ENCODE measurements around the gene TRIM52. TPM values are rescaled to one million over a fixed set of nuclear protein-coding genes. Genes with fewer than 3 reads are reported as not detected.
A peak's percentile ranks its signal among the peaks of the same experiment; 100 is the strongest.

The TRIM52 gene
- total RNA-seq, 1 donor from 2014 or later: 15.7 TPM

- peaks cover 32% of the 10 kb centered on the region for H3K27me3 Mint-ChIP-seq (ENCODE audit: unreplicated experiment)
- H3K27ac Mint-ChIP-seq (ENCODE audit: unreplicated experiment): peak overlapping the region; percentile 36
Measured at GRCh38 chr5:181207960-181208253, 53.0 kb downstream of the TRIM52 start.

DNA sequence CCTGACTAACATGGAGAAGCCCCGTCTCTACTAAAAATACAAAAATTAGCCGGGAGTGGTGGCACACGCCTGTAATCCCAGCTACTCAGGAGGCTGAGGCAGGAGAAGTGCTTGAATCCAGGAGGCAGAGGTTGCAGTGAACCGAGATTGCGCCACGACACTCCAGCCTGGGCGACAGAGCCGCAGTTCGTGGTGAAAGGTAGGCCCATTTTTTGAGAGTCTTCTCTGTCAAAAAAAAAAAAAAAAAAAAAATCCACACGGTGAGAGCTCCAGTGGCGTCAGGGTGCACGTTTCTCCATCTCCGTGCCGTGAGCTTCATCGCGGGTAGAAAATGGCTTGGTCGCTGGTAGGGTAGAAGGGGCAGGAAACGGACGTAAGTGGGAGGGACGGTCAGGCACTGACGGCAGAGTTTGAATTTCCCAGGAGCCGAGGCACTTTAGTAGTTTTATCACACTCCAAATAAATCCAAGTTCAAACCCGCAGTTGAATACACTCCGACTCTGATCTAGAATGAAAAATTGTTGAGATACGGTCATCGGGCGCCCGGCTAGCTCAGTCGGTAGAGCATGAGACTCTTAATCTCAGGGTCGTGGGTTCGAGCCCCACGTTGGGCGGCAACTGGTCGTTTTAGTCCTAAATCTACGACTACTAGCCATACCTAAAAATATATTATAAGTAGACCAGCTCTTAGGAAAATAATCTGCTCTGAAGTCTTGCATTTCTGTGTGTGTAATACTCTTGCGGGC lies 53.6 kb downstream of the TRIM52 start:
- Mint-ChIP-seq H3K36me3 (ENCODE audit: unreplicated experiment) (peaks cover 15% of the 10 kb centered on the region), H3K27ac (ENCODE audit: unreplicated experiment) (peak overlapping the region; percentile 87), H3K4me3 (ENCODE audit: unreplicated experiment) (peak overlapping the region; percentile 96), H3K4me1 (ENCODE audit: low read depth, unreplicated experiment) (peaks cover 11% of the 10 kb centered on the region), H3K27me3 (ENCODE audit: unreplicated experiment) (peaks cover 32% of the 10 kb centered on the region), H3K9me3 (ENCODE audit: unreplicated experiment) (peaks cover 29% of the 10 kb centered on the region)
- peak; percentile 74 for DNase-seq
- TF ChIP-seq, protein P1, sequence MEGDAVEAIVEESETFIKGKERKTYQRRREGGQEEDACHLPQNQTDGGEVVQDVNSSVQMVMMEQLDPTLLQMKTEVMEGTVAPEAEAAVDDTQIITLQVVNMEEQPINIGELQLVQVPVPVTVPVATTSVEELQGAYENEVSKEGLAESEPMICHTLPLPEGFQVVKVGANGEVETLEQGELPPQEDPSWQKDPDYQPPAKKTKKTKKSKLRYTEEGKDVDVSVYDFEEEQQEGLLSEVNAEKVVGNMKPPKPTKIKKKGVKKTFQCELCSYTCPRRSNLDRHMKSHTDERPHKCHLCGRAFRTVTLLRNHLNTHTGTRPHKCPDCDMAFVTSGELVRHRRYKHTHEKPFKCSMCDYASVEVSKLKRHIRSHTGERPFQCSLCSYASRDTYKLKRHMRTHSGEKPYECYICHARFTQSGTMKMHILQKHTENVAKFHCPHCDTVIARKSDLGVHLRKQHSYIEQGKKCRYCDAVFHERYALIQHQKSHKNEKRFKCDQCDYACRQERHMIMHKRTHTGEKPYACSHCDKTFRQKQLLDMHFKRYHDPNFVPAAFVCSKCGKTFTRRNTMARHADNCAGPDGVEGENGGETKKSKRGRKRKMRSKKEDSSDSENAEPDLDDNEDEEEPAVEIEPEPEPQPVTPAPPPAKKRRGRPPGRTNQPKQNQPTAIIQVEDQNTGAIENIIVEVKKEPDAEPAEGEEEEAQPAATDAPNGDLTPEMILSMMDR (IDR thresholded peaks at IDR 0.05; ENCODE audit: partially characterized antibody, unreplicated experiment): no peak

More at GRCh38 chr5:181207960-181208253, 53.0 kb downstream of the TRIM52 start:
- Mint-ChIP-seq H3K4me1 (ENCODE audit: low read depth, unreplicated experiment) (peaks cover 11% of the 10 kb centered on the region), H3K9me3 (ENCODE audit: unreplicated experiment) (peaks cover 29% of the 10 kb centered on the region), H3K4me3 (ENCODE audit: unreplicated experiment) (peak overlapping the region; percentile 96), H3K36me3 (ENCODE audit: unreplicated experiment) (peaks cover 15% of the 10 kb centered on the region)
- TF ChIP-seq, protein P1 (IDR thresholded peaks at IDR 0.05; ENCODE audit: partially characterized antibody, unreplicated experiment): no peak
- DNase-seq: no peak

DNA sequence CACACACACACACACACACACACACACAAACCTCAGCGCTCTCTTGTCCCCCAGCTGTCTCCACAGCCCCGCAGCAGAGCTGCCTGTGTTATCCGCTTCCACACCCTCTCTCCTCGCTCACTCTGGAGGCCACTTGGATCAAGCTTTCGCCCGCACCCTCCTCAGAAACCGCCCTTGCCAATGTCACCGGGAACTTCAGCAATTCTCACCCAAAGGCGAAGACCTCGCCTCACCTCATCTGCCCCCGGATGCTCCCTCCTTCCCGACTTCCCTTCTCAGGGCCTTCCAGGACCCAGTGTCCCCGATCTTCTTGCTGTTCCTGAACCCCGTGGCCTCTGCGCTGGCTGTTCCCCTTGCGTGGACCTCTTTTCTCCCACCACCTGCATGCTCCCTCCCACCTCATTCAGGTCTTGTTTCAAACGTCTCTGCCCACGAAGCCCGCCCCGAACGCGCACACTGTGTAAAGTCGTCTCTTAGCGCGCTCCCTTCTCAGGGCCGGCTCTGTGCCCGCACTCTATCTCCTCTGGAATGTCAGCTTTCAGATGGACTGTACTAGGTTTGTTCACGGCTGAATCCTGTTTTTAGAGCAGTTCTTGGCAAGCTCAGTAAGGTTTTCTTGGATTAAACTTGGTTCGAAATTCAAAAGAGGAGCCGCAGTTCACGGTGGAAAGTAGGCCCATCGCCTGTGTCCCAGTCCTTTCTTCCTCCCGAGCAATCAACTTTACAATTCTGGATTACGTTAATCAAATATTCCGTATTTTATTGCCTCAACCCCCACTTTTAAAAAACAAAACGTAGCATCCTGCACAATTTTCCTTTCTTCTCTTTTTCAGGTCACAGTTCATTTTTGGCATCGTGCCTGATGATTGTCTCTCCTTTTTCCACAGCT lies 54.9 kb downstream of the TRIM52 start:
- Mint-ChIP-seq H3K27me3 (ENCODE audit: unreplicated experiment) (peaks cover 34% of the 10 kb centered on the region), H3K27ac (ENCODE audit: unreplicated experiment) (peak overlapping the region; percentile 87), H3K36me3 (ENCODE audit: unreplicated experiment) (peaks cover 15% of the 10 kb centered on the region), H3K4me3 (ENCODE audit: unreplicated experiment) (peak overlapping the region; percentile 96), H3K4me1 (ENCODE audit: low read depth, unreplicated experiment) (peaks cover 11% of the 10 kb centered on the region), H3K9me3 (ENCODE audit: unreplicated experiment) (peaks cover 31% of the 10 kb centered on the region)
- no peak for DNase-seq
- TF ChIP-seq, protein P1 (IDR thresholded peaks at IDR 0.05; ENCODE audit: partially characterized antibody, unreplicated experiment): no peak

Small RNA genes lying within 50 kb of the gene (microRNA-seq; reads per million reads assigned to microRNA genes)
- 2.6 reads per million, percentile 18 among the genes with 10 or more reads in this experiment for gene MIR4638 (ENCODE audit: unreplicated experiment)

Other genes starting within 250 kb of the TRIM52 start
- gene BTNL9, start 220.9 kb downstream of the TRIM52 start, total RNA-seq (ENCODE audit: unreplicated experiment): 37.9 TPM
- not detected for gene OR2V1, start 130.0 kb downstream of the TRIM52 start, total RNA-seq (ENCODE audit: unreplicated experiment)
- gene OR2V2, start 113.6 kb downstream of the TRIM52 start, total RNA-seq (ENCODE audit: unreplicated experiment): not detected
- 0.93 TPM for gene TRIM7, start 55.9 kb downstream of the TRIM52 start, total RNA-seq (ENCODE audit: unreplicated experiment)
- 28.8 TPM for gene TRIM41, start 37.9 kb downstream of the TRIM52 start, total RNA-seq (ENCODE audit: unreplicated experiment)
- gene RACK1, start 17.2 kb downstream of the TRIM52 start, total RNA-seq (ENCODE audit: unreplicated experiment): 1,397 TPM
- gene OR4F3, start 106.1 kb upstream of the TRIM52 start, total RNA-seq (ENCODE audit: unreplicated experiment): not detected